Sigmoid colon (tissue), 4 donors: Measurements from ENCODE around the gene TRABD2B.

Source experiments
- POLR2A ChIP-seq, 2 donors: fragments of 450-650 bp; IDR thresholded peaks; one replicate each; pipeline ENCODE4 v1.6.1; 2016; ENCODE audit warnings: antibody characterized with exemption in 2 of 2, mild to moderate bottlenecking in 2 of 2, moderate library complexity in 2 of 2
- POLR2AphosphoS5 ChIP-seq, 4 donors: sonication (generic); formaldehyde crosslinking; IDR thresholded peaks; one replicate each; pipeline ENCODE4 v1.6.1; 2017; ENCODE audit warnings: antibody characterized with exemption in 4 of 4
- TF ChIP-seq, protein P1 (sequence below), 4 experiments: fragments of 450-650 bp in 3 of 4; fragments of 200-600 bp in 1 of 4; IDR thresholded peaks; one replicate each; pipeline ENCODE4 v1.5.1; 2016 to 2019; ENCODE audit warnings: antibody characterized with exemption in 4 of 4, mild to moderate bottlenecking in 3 of 4, moderate library complexity in 2 of 4

DNA sequence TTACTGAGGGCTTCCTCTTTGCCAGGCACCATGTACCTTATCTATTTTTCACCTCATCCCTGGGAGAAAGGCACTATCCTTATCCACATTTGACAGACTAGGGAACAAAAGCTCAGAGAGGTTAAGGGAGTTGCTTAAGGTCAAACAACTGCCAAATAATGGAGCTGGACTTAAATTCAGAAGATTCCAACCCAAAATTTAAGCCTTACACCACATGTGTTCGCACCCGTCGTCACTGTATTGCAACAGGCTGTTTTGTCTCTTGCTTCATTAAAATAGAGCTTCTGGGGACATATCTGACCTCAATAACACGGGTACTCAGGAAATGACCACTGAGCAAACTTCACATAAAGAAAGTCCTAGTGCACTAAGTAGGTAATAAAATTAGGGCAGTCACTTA is 62.0 kb downstream of the TRABD2B start:
- TF ChIP-seq, protein P1, sequence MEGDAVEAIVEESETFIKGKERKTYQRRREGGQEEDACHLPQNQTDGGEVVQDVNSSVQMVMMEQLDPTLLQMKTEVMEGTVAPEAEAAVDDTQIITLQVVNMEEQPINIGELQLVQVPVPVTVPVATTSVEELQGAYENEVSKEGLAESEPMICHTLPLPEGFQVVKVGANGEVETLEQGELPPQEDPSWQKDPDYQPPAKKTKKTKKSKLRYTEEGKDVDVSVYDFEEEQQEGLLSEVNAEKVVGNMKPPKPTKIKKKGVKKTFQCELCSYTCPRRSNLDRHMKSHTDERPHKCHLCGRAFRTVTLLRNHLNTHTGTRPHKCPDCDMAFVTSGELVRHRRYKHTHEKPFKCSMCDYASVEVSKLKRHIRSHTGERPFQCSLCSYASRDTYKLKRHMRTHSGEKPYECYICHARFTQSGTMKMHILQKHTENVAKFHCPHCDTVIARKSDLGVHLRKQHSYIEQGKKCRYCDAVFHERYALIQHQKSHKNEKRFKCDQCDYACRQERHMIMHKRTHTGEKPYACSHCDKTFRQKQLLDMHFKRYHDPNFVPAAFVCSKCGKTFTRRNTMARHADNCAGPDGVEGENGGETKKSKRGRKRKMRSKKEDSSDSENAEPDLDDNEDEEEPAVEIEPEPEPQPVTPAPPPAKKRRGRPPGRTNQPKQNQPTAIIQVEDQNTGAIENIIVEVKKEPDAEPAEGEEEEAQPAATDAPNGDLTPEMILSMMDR (IDR thresholded peaks at IDR 0.05): no peak
- peak in 2 of 4 donors; percentile 23 to 24 for TF ChIP-seq POLR2AphosphoS5 (IDR thresholded peaks at IDR 0.05)
- TF ChIP-seq POLR2A (IDR thresholded peaks at IDR 0.05): no peak
